GM21360 (cell line): Measurements from ENCODE around the gene GRB7.

Source experiments
- ATAC-seq: cut with Tn5 transposase; IDR thresholded peaks from one replicate; pipeline ENCODE4 v1.9.1; 2021; ENCODE audit warnings: mild to moderate bottlenecking, moderate library complexity; ENCODE audit not compliant: unreplicated experiment

GRB7 gene

DNA sequence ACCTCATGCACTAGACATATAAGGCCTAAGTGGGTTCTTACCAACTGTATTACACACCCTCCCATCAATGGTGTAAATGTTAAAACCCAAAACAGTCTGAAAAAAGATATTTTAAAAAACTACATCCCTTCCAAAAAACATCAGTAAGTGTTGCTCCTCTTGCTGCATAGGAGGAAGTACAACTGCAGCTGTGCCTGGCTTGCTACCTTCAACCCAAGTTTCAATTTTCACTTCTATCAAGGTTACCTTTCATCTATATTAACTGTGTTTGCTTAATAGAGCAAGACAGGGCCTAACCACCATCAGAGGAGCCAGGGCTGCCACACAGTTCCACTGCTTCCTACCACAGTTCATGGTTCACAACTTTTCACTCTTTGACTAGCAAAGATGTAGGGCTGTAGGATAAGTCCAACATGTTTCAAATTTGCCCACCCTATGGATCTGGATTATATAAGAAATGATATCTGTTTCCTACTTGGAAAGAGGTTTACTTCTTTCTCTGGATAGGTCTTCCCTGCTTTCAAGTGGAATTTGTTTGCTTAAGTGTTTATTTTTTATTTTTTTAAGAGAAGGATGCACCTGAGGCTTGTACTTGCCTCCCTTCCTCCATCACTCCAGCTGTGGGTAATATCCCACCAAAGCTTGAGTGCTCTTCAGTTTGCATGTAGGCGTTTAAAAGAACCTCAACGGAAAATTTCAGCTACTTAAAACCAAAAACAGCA is 56.7 kb downstream of the GRB7 start:
- ATAC-seq = peak; percentile 74
